ENCODE results near the gene SAMD14.

The SAMD14 gene

DNA sequence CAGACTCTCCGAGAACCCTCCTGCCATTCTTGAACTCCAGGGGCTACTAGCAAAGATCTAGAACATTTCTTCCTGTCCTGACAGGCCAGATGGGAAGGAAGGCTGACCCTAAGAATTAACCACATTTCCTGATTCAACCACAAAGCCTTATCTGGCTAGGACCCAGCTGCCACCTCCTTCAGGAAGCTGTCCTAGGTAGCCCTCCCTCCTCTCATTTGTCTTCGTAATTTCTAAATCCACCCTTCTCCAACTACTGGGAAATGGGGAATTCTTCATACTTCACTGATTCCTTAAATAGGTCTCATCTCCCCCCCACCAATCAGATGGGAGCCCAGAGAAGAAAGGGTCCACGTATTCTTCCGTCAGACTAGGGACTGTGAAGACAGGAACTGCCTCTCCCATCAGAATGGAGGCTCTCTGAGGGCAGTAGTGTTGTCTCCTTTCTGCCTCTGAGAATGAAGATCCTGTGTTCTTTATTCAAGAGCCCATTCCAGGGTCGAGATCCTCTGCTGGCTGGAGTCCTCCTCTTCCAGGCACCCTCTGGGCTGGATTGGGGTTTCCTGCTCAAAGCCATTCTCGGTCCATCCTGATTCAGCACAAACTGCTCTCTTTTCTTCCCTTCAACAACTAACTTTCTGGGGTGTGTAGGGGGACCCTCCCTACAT is 2.1 kb downstream of the SAMD14 start:
- no peak for DNase-seq (ENCODE audit: low read depth)
- TF ChIP-seq, protein P1, sequence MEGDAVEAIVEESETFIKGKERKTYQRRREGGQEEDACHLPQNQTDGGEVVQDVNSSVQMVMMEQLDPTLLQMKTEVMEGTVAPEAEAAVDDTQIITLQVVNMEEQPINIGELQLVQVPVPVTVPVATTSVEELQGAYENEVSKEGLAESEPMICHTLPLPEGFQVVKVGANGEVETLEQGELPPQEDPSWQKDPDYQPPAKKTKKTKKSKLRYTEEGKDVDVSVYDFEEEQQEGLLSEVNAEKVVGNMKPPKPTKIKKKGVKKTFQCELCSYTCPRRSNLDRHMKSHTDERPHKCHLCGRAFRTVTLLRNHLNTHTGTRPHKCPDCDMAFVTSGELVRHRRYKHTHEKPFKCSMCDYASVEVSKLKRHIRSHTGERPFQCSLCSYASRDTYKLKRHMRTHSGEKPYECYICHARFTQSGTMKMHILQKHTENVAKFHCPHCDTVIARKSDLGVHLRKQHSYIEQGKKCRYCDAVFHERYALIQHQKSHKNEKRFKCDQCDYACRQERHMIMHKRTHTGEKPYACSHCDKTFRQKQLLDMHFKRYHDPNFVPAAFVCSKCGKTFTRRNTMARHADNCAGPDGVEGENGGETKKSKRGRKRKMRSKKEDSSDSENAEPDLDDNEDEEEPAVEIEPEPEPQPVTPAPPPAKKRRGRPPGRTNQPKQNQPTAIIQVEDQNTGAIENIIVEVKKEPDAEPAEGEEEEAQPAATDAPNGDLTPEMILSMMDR (conservative IDR thresholded peaks at IDR 0.05; ENCODE audit: control insufficient read depth, insufficient read depth, low read depth, low read length) = no peak
- H3K4me3 ChIP-seq (ENCODE audit: control insufficient read depth, low read depth, low read length) = no peak overlapping the region

DNA sequence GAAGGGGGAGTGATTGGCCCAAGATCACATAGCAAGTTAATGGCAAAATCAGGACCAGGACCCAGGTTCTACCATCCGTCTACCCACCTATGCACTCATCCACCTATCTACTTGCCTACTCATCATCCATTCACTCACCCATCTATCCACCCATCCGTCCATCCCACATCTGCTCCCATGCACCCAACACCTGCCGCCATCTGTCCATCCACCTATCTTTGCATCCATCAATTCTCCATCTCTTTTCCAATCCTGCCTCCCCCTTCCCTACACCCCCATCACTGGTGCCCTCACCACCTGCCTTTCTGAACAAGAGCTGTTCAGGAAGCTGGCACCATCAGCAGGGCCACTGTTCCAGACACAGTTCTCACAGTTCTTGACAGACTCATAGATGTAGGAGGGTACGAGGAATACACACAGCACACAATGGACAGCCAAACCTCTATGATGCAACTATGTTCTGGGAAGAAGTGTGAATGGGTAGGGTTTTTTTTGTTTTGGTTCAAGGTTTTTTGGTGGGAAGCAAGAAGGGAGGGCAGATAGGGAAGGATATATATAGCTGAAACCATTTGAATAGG is 4.5 kb downstream of the SAMD14 start:
- H3K4me3 ChIP-seq (ENCODE audit: control insufficient read depth, low read depth, low read length) = no peak overlapping the region
- TF ChIP-seq, protein P1 (conservative IDR thresholded peaks at IDR 0.05; ENCODE audit: control insufficient read depth, insufficient read depth, low read depth, low read length) = no peak
- DNase-seq (ENCODE audit: low read depth) = no peak

DNA sequence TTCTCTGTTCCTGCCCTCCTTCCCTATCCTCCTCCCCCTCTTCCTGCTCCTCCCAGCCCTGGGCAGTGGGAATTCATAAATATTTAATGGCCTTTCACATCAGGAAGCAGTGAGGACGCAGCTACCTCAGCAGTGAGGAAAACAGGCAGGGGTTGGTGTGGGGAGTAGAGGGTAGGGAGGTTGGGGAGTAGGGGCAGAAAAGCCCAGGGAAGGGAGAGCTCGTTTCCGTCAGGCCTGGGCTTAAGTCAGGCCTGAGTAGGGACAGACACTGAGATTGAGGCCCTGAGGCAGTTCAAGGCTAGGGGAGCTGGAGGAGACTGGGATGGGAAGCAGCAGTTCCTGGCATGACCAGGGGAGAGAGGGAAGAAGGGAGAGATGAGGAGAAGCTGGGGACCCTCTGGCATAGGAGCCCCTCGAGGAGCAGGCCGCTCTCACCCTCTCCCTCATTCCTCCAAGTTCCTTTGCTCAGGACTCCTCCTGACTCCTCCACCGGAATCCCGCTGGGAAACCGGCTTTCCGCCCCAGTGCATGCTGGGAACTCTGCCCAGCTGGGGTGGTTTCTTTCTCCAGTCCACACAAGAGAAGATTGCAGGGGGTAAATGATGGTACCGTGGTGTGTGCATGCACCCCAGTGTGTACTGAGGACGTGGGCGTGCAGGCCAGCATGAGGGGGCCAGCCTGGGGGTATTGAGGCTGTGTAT is 6.2 kb downstream of the SAMD14 start:
- H3K4me3 ChIP-seq (ENCODE audit: control insufficient read depth, low read depth, low read length) = no peak overlapping the region
- DNase-seq (ENCODE audit: low read depth) = no peak
- TF ChIP-seq, protein P1 (conservative IDR thresholded peaks at IDR 0.05; ENCODE audit: control insufficient read depth, insufficient read depth, low read depth, low read length) = no peak

DNA sequence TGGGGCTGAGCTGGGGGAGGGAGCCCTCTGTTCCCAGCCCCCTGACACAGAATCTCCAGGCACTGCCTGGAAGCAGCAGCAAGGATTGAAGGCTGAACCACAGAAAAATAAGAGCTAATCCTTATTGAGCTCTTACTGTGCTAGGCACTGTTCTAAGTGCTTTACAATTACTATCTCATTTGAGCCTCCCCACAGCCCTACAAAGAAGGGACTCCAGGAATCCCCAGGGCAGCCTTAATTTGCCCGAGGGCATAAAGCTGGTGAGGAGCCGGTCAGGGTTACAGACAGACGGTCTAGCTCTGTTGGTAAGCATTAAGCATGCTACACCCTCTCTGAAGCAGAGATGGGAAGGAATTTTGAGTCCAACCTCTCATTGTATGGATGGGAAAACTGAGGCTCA is 7.0 kb downstream of the SAMD14 start:
- TF ChIP-seq, protein P1 (conservative IDR thresholded peaks at IDR 0.05; ENCODE audit: control insufficient read depth, insufficient read depth, low read depth, low read length) = no peak
- H3K4me3 ChIP-seq (ENCODE audit: control insufficient read depth, low read depth, low read length) = no peak overlapping the region
- no peak for DNase-seq (ENCODE audit: low read depth)

DNA sequence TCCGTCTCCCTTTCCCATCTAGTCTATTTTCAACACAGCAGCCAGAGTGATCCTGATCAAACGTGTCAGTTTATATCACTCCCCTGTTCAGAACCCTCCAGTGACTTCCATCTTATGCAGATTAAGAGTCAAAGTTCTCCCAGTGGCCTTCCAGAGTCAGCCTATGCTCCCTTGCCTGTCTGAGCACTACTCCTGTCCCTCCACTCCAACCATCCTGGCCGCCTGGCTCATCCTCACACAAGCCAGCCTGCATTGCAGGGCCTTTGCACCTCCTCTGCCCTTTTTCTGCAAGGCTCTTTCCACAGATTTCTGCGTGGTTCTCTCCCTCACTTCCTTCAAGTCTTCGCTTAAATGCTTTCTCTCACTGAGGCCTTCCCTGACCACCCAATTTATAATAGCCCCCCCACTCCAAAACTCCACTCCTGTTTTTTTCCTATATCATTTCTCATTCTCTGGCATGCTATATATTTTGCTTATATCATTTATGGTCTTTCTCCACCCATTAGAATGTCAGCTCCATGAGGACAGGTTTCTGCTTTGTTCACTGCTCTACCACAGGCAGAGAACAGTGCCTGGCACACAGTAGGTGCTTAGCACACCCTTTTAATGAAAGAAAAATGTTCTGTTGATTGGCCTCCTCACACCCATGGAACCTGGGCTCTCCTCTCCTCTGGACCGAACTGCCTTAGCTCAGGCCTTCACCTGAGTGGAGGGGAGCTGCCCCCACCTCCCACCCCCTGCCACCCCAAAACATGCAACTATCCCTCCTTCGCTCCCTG is 9.3 kb downstream of the SAMD14 start:
- TF ChIP-seq, protein P1 (conservative IDR thresholded peaks at IDR 0.05; ENCODE audit: control insufficient read depth, insufficient read depth, low read depth, low read length) = no peak
- DNase-seq (ENCODE audit: low read depth) = no peak
- H3K4me3 ChIP-seq (ENCODE audit: control insufficient read depth, low read depth, low read length) = no peak overlapping the region

DNA sequence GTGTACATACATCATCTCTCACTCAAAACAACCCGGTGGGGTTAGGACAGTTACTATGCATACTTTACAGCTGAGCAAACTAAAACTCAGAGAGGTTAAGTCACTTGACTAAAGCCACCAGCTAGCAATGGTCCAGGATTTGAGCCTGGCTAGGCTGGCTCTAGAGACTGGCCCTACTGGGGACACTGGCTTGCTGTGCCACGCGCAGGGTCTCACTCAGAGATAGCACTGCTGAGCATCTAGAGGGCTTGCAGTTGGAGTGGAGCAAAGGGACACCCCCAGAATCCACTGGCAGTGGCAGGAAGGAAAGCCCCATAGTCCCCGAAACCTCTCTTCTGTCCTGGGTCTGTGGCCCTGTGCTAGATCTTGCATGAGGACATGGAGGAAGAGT is 11.1 kb downstream of the SAMD14 start:
- H3K4me3 ChIP-seq (ENCODE audit: control insufficient read depth, low read depth, low read length) = no peak overlapping the region
- DNase-seq (ENCODE audit: low read depth) = no peak
- TF ChIP-seq, protein P1 (conservative IDR thresholded peaks at IDR 0.05; ENCODE audit: control insufficient read depth, insufficient read depth, low read depth, low read length) = no peak

All from fibroblast of mammary gland (primary cell).